ENCODE results near the gene PI4K2A.

The PI4K2A gene

GRCh38 chr10:97627731-97628130 lies 12.7 kb upstream of the PI4K2A start:
- TF ChIP-seq, protein P1, sequence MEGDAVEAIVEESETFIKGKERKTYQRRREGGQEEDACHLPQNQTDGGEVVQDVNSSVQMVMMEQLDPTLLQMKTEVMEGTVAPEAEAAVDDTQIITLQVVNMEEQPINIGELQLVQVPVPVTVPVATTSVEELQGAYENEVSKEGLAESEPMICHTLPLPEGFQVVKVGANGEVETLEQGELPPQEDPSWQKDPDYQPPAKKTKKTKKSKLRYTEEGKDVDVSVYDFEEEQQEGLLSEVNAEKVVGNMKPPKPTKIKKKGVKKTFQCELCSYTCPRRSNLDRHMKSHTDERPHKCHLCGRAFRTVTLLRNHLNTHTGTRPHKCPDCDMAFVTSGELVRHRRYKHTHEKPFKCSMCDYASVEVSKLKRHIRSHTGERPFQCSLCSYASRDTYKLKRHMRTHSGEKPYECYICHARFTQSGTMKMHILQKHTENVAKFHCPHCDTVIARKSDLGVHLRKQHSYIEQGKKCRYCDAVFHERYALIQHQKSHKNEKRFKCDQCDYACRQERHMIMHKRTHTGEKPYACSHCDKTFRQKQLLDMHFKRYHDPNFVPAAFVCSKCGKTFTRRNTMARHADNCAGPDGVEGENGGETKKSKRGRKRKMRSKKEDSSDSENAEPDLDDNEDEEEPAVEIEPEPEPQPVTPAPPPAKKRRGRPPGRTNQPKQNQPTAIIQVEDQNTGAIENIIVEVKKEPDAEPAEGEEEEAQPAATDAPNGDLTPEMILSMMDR (IDR thresholded peaks at IDR 0.05; ENCODE audit: low read depth, low read length), result no peak
- Histone ChIP-seq H3K27me3 (no peaks in the 10 kb centered on the region), H3K4me3 (ENCODE audit: low read depth, low read length) (no peak overlapping the region), H3K9me3 (no peaks in the 10 kb centered on the region), H3K4me1 (no peaks in the 10 kb centered on the region), H3K36me3 (no peaks in the 10 kb centered on the region)
- no peak for DNase-seq

DNA sequence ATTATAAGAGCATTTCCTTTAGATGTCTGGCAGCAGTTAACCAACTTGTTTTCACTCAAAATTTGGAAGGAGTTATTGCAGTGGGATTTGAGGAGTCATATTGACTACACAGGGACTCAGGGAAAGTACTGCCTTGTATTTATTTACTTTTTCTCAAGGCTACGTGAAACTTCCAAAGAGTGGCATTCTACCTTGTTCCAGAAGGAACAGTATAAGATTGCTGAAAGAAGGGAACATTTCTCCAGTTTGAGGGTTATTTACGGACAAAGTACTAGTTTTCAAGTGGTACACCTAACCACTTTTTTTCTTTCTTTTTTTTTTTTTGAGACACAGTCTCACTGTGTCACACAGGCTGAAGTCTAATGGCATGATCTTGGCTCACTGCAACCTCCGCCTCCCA lies 12.2 kb upstream of the PI4K2A start:
- H3K36me3 ChIP-seq, result no peaks in the 10 kb centered on the region
- H3K4me1 ChIP-seq, result no peaks in the 10 kb centered on the region
- no peaks in the 10 kb centered on the region for H3K27me3 ChIP-seq
- TF ChIP-seq, protein P1 (IDR thresholded peaks at IDR 0.05; ENCODE audit: low read depth, low read length), result no peak
- no peaks in the 10 kb centered on the region for H3K9me3 ChIP-seq
- no peak for DNase-seq
- no peak overlapping the region for H3K4me3 ChIP-seq (ENCODE audit: low read depth, low read length)

- no peaks in the 10 kb centered on the region for H3K27me3 ChIP-seq
- no peak for DNase-seq
- H3K4me1 ChIP-seq, result no peaks in the 10 kb centered on the region
- no peak overlapping the region for H3K4me3 ChIP-seq (ENCODE audit: low read depth, low read length)
- no peaks in the 10 kb centered on the region for H3K36me3 ChIP-seq
- no peaks in the 10 kb centered on the region for H3K9me3 ChIP-seq
- TF ChIP-seq, protein P1 (IDR thresholded peaks at IDR 0.05; ENCODE audit: low read depth, low read length), result no peak
Observed at GRCh38 chr10:97629289-97629688, 11.2 kb upstream of the PI4K2A start.

- H3K4me1 ChIP-seq, result no peaks in the 10 kb centered on the region
- TF ChIP-seq, protein P1 (IDR thresholded peaks at IDR 0.05; ENCODE audit: low read depth, low read length), result no peak
- no peak for DNase-seq
Observed at GRCh38 chr10:97631098-97631497, 9.4 kb upstream of the PI4K2A start.

DNA sequence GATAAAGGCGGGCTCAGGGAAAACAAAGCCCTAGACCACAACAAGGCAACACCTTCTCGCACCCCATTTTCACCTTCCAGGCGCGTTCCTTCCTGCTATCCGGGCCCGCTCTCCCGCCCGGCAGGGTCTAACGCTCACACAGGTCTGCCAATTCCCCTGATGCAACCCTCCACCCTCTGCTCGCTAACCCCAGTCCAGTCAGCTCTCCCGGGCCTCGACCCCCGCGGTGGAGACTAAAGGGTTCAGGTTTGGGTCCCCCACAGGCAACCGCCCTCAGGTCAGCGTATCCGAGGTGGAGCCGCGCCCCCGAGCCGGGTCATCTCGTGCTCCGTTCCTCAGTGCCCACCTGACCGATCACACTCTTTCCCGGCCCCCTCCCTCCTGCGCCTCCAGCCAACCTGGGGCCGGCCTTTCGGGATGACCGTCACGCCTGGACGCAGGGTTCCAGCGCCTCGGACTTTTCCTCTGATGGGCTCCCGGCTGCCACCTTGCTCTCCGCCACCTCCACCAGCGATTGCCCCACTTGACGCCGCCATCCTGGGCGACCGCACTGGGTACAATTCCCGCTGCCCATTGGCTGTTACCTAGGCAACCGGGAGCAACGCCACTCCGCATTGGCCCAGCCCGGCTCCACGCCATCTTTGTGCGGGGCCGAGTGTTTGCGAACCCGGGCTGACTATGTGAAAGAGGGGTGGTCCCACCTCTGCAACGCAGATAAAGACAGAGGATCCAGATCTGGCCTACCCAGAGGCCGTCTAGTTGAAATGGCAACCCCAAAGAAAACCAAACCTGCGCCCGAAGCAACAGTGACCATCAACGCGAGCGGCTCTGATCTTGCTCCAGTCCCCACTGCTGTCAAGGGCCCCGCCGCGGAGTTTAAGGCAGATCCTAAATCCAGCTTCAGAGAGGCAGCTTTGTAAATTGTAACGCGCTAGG lies 7.3 kb upstream of the PI4K2A start, which contains the start of gene MORN4:
Gene MORN4, minus strand, starts transcription at position 552 of the 936 bp plus-strand sequence. CDS start 13,847 bp downstream, outside the sequence.
- H3K9me3 ChIP-seq, result no peaks in the 10 kb centered on the region
- H3K36me3 ChIP-seq, result no peaks in the 10 kb centered on the region
- peak within 1 kb of the TSS; percentile 86 for H3K4me3 ChIP-seq (ENCODE audit: low read depth, low read length)
- H3K4me1 ChIP-seq, result no peaks in the 10 kb centered on the region
- no peaks in the 10 kb centered on the region for H3K27me3 ChIP-seq
- DNase-seq, result peak; percentile 94
- TF ChIP-seq, protein P1 (IDR thresholded peaks at IDR 0.05; ENCODE audit: low read depth, low read length), result no peak

More at GRCh38 chr10:97631098-97631497, 9.4 kb upstream of the PI4K2A start:
- Histone ChIP-seq H3K36me3 (no peaks in the 10 kb centered on the region), H3K9me3 (no peaks in the 10 kb centered on the region), H3K27me3 (no peaks in the 10 kb centered on the region), H3K4me3 (ENCODE audit: low read depth, low read length) (no peak overlapping the region)

DNA sequence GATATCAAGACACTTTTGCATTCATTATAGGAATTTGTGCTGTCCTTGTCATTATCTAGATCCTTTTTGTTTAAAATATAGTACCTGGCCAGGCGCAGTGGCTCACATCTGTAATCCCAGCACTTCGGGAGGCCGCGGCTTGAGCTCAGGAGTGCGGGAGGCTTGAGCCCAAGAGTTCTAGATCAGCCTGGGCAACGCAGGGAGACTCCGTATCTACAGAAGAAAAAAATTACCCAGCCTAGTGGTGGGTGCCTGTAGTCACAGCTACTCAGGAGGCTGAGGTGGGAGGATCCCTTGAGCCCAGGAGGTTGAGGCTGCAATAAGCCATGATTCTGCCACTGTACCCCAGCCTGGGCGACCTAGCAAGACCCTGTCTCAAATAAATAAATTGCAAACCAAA lies 6.5 kb upstream of the PI4K2A start:
- TF ChIP-seq, protein P1 (IDR thresholded peaks at IDR 0.05; ENCODE audit: low read depth, low read length), result no peak
- Histone ChIP-seq H3K27me3 (no peaks in the 10 kb centered on the region), H3K4me1 (no peaks in the 10 kb centered on the region), H3K36me3 (no peaks in the 10 kb centered on the region), H3K4me3 (ENCODE audit: low read depth, low read length) (peak overlapping the region; percentile 86), H3K9me3 (no peaks in the 10 kb centered on the region)
- no peak for DNase-seq

All from BE2C (cell line).